OCI-LY7 (cell line): ENCODE data around the gene TMEM213.

Experiments
- EZH2phosphoT487 ChIP-seq: fragments of 200-600 bp; sonication (generic); IDR thresholded peaks from 2 replicates; pipeline ENCODE4 v1.6.1; 2018; ENCODE audit warnings: low read depth, borderline replicate concordance, mild to moderate bottlenecking, mixed run types, antibody characterized with exemption, low read length, moderate library complexity, mixed read lengths
- TF ChIP-seq, protein P1 (sequence below): fragments of 200-600 bp; sonication (generic); conservative IDR thresholded peaks from 2 replicates; pipeline ENCODE4 v1.5.1; 2014; ENCODE audit warnings: mild to moderate bottlenecking, antibody characterized with exemption, low read length, moderate library complexity, mixed read lengths

DNA sequence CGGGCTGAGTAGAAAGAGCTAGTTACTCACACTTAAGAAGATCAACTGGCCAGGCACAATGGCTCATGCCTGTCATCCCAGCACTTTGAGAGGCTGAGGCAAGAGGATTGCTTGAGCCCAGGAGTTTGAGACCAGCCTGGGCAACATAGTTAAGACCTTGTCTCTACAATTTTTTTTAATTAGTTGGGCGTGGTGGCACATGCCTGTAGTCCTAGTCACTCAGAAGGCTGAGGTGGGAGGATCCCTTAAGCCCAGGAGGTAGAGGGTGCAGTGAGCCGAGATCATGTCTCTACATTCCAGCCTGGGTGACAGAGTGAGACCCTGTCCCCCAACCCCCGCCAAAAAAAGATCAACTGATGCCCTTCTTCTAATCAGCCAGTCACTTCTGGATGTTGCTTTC is 74.8 kb downstream of the TMEM213 start:
- TF ChIP-seq, protein P1, sequence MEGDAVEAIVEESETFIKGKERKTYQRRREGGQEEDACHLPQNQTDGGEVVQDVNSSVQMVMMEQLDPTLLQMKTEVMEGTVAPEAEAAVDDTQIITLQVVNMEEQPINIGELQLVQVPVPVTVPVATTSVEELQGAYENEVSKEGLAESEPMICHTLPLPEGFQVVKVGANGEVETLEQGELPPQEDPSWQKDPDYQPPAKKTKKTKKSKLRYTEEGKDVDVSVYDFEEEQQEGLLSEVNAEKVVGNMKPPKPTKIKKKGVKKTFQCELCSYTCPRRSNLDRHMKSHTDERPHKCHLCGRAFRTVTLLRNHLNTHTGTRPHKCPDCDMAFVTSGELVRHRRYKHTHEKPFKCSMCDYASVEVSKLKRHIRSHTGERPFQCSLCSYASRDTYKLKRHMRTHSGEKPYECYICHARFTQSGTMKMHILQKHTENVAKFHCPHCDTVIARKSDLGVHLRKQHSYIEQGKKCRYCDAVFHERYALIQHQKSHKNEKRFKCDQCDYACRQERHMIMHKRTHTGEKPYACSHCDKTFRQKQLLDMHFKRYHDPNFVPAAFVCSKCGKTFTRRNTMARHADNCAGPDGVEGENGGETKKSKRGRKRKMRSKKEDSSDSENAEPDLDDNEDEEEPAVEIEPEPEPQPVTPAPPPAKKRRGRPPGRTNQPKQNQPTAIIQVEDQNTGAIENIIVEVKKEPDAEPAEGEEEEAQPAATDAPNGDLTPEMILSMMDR = no peak
- TF ChIP-seq EZH2phosphoT487 = no peak
